GM19099 (cell line): ENCODE measurements around the gene LRRC8A.

ENCODE experiments used
- POLR2A ChIP-seq: IDR thresholded peaks from 3 replicates; pipeline ENCODE4 v1.6.1; 2011; ENCODE audit warnings: low read depth; ENCODE audit not compliant: insufficient read length; ENCODE audit errors: extremely low read depth

The LRRC8A gene

DNA sequence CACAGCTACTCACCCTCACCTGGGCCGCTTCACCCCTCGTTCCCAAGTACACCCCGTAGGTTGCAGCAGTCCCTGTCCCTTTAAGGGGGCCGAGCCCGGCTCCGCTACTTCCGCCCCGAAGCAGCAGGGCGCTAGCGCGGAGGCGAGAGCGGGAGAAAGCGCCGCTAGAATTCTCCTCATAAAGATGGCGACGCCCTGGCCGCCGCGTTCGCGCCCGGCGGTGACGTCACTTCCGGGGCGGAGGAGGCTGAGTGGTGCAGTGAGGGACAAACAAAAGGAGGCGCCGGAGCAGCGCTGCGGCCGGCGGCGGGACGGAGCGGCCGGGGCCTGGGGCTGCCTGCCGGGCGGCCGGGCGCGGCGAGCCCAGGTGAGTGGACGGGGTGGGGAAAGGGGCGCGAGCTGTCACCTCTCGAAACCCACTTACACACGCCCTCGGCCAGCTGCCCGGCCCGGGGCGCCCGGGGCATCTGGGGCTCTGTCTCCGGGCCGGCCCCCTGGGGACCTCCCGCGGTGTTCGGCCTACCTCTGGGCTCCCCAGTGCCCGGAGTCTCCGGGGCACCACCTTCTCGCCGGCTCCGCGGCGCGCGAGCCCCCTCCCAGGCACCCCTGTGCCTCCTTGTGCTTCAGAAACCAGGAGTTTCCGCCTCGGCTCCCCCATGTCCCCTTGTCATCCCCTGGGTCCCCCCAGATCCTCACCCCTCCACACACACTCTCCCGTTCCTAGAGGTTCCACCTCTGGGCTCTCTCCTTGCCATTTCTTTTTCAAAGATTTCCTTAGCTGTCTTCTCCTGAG is at the start of gene LRRC8A, which contains the start of gene KYAT1:
Gene LRRC8A (plus strand): TSS at position 250 of the 793 bp plus-strand sequence. CDS start 25,032 bp downstream, outside the sequence.
Gene KYAT1 (minus strand): TSS at position 67 of the 793 bp plus-strand sequence. CDS start 36,545 bp downstream, outside the sequence.
- peak; percentile 82 for TF ChIP-seq POLR2A

DNA sequence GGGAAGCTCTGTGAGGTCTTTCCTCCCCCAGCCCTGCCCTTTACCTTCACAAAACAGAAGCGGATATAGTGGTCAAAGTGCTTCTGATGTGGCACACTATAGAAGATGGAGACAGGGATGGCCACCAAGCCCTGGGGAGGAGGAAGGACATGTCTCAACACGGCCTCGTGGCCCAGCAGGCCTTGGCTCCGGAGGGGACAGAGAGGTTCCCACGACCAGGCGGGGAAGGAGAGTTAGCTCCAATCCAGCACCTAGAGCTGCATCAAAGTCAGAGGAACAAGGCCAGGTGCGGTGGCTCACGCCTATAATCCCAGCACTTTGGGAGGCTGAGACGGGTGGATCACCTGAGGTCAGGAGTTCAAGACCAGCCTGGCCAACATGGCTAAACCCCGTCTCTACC is 48.2 kb upstream of the LRRC8A start:
- no peak for TF ChIP-seq POLR2A

DNA sequence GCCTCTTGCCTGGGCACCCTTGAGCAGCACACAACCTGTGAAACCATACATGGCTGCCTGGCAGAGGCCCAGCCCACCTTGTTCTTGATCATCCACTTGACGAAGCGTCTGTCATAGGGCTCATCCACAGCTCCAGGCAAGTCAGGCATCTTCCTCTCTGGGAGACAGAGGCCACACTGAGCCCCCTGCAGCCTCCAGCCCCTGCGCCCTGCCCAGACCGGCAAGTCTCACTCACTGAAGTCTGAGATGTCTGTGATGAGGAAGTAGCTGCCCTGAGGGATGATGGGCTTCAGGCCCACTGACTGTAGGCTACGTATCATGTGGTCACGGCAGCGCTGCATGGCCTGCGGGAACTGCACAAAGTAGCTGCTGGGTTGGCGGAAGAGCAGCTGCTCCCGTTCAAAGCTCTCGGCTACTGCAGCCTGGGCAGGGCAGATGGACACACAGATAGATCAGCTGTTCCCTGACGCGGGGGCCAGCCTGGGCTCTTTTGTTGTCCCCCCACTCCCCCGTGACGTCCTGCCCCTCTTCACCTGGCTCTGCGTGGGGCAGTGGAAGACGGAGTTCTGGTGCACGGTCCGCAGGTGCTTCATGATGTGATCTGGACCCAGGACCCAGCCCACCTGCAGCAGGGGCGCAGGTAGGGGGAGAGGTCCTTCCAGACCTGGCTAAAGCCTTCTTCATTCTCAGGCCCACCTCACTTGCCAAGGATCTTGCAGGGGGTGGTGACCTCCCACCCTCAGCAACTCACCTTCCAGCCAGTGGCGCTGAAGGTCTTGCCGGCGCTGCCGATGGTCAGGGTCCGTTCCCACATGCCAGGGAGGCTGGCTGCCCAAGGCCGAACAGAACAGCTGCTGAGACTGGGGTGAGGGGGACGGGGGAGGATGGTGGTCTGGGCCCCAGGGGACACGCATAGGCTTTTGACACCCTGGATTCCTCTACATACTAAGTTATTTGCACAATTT is 46.4 kb upstream of the LRRC8A start:
- no peak for TF ChIP-seq POLR2A

DNA sequence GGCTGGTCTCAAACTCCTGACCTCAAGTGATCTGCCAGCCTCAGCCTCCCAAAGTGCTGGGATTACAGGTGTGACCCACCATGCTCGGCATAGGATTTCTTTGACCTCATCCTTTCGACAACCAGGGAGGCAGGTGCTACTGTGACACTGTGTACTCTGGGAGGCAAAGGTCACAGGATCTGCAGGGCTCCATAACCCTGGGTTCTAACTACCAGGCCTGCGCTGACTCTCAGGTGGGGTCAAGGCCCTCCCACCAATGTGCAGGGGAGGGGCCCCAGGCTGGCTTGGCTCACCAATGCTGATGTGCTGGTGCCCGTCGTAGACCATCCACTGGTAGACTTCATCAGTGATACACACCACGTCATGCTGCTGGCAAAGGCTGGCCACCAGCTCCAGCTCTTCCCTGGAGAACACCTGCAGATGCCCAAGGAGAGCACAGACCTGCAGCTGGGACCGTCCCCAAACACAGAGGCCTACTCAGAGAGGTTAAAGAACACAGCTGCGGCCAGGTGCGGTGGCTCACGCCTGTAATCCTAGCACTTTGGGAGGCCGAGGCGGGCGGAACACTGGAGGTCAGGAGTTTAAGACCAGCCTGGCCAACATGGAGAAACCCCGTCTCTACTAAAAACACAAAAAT is 45.3 kb upstream of the LRRC8A start:
- TF ChIP-seq POLR2A: no peak

DNA sequence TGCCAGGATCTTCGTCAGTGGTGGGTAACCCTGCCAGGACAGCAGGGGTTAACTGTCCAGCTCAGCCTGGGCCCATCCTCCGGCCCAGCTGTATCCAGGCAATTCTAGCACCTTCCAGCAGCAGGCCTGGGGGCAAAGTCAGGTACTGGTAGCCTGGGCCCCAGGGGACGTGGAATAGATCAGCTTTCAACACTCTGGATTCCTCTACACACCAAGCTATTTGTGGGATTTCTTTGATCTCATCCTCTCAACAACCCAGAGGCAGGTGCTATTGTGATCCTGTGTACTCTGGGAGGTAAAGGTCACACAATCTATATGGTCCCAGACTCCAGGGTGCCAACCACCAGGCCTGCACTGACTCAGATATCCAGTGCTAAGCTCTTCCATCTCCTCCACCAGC is 43.6 kb upstream of the LRRC8A start:
- no peak for TF ChIP-seq POLR2A

DNA sequence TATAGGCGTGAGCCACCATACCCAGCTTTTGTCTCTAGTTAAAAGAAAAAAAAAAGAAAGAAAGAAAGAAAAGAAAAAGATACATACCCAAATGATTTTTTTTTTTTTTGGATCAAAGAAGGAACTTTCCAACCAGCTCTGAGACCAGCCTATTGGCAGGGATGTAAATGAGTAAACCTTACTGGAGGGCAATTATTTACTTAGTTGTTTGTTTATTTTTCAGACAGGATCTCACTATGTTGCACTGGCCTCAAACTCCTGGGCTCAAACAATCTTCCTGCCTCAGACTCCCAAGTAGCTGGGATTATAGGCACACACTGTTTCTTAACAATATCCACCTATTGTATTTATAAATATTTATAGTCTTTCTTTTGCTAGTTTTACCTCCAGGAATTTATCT is 41.4 kb upstream of the LRRC8A start:
- no peak for TF ChIP-seq POLR2A

DNA sequence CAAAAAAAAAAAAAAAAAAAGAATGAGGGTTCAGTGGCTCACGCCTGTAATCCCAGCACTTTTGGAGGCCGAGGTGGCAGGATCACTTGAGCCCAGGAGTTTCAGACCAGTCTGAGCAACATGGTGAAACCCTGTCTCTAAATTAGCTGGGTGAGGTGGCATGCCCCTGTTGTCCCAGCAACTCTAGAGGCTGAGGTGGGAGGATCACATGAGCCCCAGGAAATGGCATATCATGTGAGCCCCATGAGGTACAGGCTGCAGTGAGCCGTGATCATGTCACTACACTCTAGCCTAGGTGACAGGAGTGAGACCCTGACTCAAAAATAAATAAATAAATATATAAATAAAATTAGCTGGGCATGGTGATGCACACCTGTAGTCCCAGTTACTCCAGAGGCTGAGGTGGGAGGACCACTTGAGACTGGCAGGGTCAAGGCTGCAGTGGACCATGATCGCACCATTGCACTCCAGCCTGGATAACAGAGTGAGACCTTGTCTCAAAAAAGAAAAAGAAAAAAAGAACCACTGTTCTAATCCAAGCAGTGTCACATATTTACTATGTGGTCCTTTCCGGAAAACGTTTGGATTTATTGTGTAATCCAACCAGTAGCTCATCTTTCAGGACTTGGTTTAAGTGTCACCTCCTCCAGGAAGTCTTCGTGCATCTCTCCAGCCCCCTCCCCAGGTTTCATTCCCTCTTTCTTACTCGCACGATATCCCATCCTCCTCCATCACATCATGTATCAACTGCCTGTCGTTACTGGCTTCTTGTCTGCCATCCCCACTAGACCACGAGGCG is 40.0 kb upstream of the LRRC8A start:
- no peak for TF ChIP-seq POLR2A

DNA sequence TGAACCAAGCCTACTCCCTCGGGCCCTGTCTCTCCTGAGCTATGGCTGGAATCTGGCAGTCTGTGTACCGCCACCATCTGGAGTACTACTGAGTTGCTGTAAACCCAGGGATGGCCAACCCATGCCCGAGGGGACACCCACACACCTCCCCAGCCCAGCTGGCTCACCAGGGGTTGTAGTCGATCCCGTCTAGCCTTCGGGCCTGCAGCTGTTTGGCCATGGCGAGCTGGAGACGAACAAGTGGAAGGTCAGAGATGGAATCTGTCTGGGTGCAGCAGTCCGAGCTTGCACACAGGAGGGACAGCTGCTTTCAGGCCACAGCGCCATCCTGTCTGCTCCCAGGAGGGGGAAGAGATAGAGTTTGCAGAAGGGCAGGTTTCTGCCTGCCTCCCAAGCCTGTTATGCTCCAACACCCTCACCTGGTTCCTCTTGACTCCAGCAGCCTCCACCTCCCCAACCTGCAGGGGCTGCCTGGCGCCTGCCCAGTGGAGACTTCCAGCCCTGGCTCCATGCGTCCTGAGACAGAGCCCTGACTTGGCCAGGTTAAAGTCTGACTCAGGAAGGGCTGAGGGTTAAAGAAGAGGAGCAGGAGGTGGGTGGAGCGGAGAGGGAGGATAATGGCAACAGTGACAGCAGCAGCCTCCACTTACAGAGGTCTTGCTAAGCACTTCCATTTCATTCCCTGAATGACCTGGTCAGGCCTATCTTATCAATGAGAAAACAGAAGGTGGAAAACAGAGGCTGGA is 36.6 kb upstream of the LRRC8A start:
- no peak for TF ChIP-seq POLR2A

DNA sequence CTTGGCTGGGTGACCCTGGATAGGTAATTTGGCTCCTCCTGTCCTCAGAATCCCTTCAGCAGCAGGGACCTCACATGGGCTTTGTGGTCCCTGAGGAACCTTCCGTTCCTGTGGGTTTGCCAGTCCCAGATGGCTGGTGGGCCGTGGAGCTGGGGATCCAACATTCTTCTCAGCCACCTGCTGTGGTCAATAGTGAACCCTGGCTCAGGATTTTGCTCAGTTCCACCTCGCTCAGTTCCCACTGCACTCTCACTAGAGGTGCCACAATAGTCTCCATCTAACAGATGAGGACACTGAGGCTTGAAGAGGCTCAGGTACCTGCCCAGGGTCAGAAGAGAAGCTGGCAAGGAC is 35.3 kb upstream of the LRRC8A start:
- no peak for TF ChIP-seq POLR2A

DNA sequence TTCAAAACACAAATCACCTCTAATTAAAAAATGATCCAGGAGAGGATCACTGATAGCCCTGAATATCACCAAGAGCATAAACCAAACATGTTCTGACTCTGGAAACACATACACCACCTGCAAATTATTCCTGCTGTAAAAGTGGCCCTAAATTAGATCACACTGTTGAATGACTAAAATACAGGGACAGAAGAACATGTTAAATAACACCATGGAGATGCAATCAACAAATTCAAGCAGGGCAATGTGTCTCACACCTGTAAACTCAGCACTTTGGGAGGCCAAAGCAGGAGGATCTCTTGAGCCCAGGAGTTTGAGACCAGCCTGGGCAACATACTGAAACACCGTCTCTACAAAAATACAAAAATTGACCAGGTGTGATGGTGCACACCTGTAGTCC is 34.1 kb upstream of the LRRC8A start:
- no peak for TF ChIP-seq POLR2A

DNA sequence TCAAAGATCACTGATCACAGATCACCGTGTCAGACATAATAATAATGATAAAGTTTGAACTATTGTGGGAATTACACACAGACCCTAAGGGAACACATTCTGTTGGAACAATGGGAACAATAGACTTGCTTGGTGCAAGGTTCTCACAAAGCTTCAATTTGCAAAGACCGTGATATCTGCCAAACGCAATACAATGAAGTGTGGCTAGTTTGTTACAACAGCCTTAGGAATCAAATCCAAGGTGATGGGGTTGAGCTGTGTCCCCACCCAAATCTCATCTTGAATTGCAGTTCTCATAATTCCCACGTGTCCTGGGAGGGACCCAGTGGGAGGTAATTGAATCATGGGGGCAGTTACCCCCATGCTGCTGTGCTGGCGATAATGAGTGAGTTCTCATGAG is 21.0 kb upstream of the LRRC8A start:
- no peak for TF ChIP-seq POLR2A

DNA sequence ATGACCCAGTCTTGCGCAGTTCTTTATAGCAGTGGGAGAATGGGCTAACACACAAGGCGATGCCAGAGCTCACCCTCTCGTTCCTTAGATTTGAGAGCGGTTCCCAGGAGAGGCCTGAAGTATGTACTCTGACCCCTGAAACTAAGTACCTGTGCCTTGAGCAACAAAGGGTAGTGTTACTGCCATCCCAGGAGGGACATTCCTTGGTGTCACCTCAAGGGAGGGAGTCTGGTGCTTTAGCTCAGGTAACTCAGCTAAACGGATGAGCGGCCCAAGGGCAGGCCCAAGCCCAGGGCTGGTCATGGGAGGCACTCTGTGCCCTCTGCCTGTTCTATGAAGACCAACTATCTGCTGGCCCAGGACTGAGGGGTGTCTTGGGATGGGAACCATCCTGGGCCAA is 20.4 kb upstream of the LRRC8A start:
- TF ChIP-seq POLR2A: no peak

DNA sequence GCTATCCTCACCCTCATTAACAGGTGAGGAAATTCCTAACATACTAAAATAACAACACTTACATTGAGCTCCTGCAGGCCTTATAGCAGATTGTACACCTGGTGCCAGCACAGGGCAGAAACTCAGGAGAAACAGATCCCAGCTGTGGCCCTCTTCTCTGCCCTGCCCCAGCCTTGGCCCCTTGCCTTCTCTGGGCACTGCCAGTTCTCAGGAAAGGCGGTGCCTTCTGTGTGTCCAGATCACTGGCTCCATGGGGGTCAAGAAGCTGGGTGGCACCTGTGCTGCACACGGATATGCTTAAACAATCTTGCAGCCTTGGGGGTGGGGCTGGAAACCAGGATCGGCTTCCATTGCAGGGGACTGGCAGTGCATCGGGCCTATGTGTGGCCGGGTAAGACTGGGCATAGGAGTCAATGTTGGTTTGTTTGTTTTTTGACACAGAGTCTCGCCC is 19.5 kb upstream of the LRRC8A start:
- no peak for TF ChIP-seq POLR2A

DNA sequence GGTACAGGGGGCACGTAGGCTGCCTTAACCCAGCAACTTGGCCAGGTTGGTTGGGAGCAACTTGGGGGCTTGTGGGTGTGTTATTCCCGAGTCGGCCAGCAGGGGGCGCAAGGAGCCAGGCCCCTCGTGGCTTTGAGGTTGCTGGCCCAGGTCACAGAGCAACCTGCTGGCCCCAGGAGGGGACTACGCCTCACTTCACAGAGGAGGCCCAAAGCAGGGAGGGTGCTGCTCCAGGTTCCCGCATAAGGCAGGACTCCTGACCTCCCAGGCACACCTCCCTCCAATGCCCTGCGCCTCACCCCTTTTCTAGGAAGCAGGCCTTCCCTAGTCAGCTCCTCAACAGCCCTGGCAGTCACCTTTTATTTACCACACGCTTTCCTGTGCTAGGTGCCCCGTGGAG is 18.3 kb upstream of the LRRC8A start:
- no peak for TF ChIP-seq POLR2A
